NCI-H1105 treated with DMSO at 0.1 percent for 48 hours (cell line): ENCODE measurements around the gene AEBP1.

Experiments
- DNase-seq: peaks from one replicate; lab custom pipeline; 2025; lab: John Stamatoyannopoulos, UW

AEBP1 gene

GRCh38 chr7:44085546-44085945 lies 18.6 kb upstream of the AEBP1 start:
- DNase-seq = no peak

DNA sequence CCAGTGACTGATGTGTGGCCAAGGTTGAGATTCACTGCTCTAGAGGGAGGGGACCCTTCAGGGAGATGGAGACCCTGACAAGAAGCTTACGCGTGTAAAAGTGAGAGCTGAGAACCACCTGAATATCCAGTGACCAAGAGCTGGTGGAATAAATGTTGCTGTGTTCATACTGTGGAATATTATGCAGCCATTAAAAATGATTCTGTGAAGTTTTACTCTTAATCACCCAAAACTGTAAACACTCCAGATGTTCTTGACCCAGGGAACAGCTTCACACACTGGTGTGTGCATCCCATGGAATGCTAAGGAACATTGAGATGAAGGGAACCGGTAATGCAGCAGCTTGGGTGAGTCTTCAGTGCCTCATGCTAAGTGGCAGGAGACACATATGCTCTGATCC lies 17.5 kb upstream of the AEBP1 start:
- no peak for DNase-seq

GRCh38 chr7:44087911-44088838 lies 16.0 kb upstream of the AEBP1 start:
- DNase-seq = no peak

DNA sequence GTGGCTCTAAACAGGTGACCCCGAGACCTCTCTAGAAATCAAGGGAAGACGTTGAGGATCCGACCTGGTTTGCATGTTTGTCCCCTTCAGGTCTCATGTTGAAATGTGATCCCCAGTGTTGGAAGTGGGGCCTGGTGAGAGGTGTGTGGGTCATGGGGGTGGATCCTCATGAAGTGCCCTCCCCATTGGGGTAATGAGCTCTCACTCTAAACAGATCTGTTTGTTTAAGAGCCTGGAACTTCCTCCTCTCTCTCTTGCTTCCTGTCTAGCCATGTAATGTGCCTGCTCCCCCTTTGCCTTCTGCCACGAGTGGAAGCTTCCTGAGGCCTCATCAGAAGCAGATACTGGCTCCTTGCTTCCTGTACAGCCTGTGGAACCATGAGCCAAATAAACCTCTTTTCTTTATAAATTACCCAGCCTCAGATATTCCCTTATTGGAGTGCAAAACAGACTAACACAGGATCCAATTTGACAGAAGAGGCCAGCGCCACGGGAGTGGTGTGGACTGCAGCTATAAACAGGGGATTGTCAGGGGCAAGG lies 11.0 kb upstream of the AEBP1 start:
- DNase-seq = no peak

DNA sequence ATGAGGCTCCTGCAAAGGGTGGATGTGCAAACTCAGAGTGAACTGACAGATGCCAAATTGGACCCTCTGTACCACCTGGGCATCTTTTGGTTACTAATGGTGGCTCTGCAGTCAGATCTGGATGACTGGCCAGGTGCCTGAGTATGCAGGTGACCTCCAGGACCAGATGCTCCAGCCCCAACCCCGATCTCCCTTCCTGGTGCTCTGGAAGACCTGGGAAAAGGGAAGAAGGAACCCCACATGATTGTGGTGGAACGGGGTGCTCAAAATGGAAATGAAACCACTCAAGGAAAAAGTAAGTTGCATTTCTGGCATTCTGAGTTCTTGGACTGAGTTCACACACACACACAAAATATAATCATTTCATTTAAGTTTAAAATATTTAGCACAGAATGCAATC lies 9.8 kb upstream of the AEBP1 start:
- DNase-seq = no peak

GRCh38 chr7:44094883-44095592 lies 9.1 kb upstream of the AEBP1 start:
- DNase-seq = no peak

DNA sequence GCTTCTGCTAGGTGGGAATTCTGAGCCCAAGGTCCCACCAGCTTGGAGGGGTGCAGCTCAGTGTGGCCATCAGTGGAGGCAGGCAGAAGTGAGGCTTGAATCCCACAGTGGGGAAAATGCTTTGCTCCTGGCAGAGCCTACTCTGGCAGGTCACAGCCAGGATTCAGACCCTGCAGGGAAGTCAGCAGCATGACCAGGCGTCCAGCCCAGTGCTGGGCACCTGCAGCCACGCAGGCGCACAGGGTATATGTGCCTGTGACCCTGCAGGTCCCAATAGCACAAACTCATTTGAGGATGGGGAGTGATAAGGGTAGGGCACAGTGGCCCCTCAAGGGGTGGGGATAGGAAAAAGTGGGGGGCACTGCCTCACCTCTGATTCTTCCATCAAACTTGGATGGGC lies 8.4 kb upstream of the AEBP1 start:
- DNase-seq = no peak

GRCh38 chr7:44096326-44096881 lies 7.7 kb upstream of the AEBP1 start:
- DNase-seq = no peak

DNA sequence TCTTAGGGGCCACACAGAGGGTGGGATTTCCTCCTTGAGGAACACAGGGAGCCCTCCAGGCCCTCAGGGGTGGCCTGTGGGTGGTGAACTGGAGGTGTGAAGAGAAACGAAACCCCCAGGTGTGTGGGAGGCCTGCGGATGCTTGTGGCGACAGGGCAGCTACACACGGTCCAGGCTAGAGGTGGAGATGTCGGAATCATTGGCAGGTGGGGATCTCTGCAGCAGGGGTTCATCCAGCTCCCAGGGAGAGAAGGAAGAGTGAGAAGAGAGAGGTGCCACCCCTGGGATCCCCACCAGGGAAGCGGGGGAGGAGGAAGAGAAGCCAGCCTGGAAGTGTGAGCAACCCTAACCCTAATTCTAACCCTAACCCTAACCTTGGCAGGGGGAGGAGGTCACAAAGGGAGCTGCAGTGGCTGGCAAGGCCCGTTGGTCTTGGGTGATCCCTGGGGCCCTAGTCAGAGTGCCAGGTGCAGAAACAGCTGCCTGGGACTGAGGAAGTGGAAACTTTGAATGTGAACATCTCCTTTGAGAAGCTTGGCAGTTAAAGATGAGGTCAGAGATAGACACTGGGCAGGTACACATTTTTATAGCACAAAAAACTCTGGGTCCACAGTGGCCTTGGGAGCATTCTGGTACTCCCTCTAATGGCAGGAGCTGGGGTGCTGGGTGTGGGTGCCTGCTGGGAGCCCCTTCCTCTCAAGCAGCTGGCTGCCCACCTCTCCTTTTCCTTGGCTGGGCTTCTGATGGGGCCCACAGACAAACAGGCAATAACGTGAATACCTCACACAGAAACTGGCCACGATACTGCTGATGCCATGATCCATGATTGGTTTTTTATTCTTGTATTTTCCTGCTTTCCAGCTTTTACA lies 6.8 kb upstream of the AEBP1 start:
- DNase-seq = no peak

DNA sequence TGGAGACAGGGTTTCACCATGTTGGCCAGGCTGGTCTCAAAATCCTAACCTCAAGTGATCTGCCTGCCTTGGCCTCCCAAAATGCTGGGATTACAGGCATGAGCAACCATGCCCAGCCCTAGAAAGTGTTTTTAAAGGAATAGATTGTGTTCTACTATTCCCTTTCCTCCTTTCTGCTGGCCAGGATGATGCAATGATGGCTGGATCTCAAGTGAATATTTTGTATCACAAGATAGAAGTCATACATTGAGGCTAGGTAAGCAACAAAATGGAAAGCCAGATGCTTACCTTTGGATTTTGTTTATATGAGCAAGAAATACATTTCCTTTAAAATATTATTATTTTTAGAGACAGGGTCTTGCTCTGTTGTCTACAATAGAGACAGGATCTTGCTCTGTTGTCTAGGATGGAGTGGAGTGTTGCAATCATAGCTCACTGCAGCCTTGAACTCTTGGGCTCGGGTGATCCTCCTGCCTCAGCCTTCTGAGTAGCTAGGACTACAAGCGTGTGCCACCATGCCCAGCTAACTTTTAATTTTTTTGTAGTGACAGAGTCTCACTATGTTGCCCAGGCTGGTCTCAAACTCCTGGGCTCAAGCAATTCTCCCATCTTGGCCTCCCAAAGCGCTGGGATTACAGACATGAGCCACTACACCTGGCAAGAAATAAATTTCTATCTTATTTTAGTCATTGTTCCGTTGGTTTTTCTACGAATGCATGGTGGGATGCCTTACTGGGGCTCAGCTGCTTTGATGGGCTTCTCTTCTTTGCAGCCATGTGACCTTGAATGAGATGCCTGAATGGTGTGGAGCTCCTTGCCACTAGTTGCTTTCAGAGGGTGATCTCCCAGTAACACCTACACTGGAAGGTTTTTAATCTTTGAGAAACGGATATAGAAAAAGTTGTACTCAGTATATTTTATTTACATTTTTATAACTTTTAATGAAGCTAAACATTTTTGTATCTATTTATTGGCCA lies 5.8 kb upstream of the AEBP1 start:
- no peak for DNase-seq

- no peak for DNase-seq
These were observed 4.5 kb upstream of the AEBP1 start for GRCh38 chr7:44099669-44100068.

GRCh38 chr7:44100458-44101302 lies 3.5 kb upstream of the AEBP1 start:
- no peak for DNase-seq

DNA sequence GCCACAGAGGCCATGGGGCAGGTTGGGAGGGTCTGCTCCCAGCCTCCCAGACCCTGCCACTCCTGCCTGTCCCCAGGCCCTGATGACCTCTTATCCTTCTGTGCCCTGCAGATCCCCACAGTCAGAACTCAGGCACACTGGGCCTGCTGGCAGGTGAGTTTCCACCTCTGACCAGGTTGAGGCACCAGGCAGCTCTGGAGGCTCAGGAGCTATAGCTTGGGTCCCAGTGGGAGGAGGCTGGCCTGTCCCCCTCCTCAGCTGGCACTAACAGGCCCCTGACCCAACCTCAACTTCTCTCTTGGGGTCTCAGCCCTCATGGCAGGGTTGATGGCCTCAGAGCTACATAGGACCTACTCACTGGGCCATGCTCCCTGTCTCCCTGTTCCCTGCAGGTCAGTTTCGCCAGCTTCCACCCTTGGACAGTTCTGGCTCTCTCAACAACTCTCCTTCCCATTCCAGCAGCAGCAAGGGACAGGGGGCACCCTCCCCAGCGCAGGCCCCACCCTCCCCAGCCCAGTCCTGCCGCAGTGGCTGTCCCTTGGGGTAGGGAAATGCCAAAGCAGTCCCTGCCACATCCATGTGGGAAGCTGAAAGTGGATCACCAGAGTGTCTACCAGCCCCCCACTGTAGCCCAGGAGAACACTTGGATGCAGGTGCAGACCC lies 2.7 kb upstream of the AEBP1 start:
- DNase-seq = no peak

DNA sequence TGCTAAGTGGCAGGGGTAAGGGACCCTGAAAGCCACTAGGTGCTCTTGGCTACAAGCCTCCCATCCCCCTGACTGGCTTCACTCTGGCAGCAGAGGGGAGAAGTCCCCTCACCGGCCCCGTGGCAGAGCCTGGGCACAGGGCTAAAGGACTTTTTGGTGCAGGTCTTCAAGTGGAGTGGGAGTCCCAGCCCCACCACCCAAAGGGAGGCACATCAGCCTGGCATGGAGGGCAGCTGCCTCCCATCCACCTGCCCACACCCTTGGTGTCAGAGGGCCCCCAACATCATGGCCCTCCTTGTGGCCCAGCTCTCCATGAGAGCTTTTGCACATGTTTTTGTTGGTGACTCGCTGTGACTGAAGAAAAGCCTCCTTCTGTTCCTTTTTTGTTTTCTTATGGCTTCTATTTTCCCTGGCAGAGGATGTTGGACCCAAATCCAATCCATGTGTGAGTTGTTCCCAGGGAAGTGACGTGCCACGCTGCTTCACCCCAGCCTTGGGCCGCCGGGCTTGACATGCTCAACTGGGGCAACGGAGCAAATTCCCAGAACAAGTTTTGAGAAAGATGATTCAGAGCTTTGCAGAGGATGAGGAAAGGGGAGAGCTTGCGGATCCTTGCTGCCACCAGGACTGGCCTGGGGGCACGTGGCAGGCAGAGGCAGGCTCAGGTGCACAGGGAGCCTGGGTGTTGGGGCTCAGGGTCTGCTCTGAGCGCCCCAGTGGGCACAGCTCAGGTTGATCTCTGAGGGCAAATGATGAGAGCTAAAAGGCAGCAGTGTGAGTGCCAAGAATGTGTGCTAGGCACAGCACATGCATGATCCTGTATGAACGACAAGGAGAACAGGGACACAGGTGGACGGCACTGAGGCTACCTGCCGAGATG lies 1.9 kb upstream of the AEBP1 start:
- DNase-seq = no peak

- DNase-seq = no peak
These were observed 1.1 kb upstream of the AEBP1 start for GRCh38 chr7:44102846-44103565.

DNA sequence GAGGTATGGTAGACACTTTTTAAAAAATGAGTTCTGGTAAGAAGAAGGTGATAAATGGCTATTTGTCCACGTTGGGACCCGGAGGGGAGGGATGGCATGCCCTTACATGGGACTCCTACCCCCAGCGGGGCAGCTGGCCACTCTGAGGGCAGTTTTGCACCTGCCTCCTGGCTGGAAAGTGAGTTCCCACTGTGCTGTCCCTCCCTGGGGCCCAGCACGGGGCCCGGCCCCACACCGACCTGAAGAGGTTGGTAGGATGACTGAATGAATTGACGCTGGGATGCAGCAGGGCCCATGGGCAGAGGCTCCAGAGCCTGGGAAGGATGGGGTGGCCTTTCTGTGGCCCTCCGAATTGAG lies 601 bp upstream of the AEBP1 start:
- no peak for DNase-seq
